Measurements from ENCODE around the gene PPFIBP2.

The PPFIBP2 gene

GRCh38 chr11:7513234-7514098 is at the start of gene PPFIBP2:
Gene PPFIBP2 (plus strand): TSS chr11:7513999. CDS start chr11:7549476, 35,477 bp downstream.
- peak; percentile 69 for DNase-seq

GRCh38 chr11:7467652-7468051 is 46.1 kb upstream of the PPFIBP2 start:
- no peak for DNase-seq

GRCh38 chr11:7469351-7469865 is 44.4 kb upstream of the PPFIBP2 start:
- no peak for DNase-seq

GRCh38 chr11:7471071-7471470 is 42.7 kb upstream of the PPFIBP2 start:
- DNase-seq = no peak

- DNase-seq = no peak
Measured at GRCh38 chr11:7473717-7474116, 40.1 kb upstream of the PPFIBP2 start.

- no peak for DNase-seq
Measured at GRCh38 chr11:7480113-7480512, 33.7 kb upstream of the PPFIBP2 start.

- DNase-seq = no peak
Measured at GRCh38 chr11:7484131-7484530, 29.7 kb upstream of the PPFIBP2 start.

GRCh38 chr11:7484645-7485044 is 29.2 kb upstream of the PPFIBP2 start:
- DNase-seq = no peak

GRCh38 chr11:7485186-7486097 is 28.4 kb upstream of the PPFIBP2 start, which contains the start of gene OLFML1:
Gene OLFML1 (plus strand): TSS chr11:7485506. CDS start chr11:7485876, 370 bp downstream.
- DNase-seq = no peak

GRCh38 chr11:7486098-7486780 is 27.6 kb upstream of the PPFIBP2 start:
- no peak for DNase-seq

- no peak for DNase-seq
Measured at GRCh38 chr11:7486781-7487140, 27.0 kb upstream of the PPFIBP2 start.

GRCh38 chr11:7487360-7487759 is 26.4 kb upstream of the PPFIBP2 start:
- no peak for DNase-seq

GRCh38 chr11:7488681-7489080 is 25.1 kb upstream of the PPFIBP2 start:
- no peak for DNase-seq

GRCh38 chr11:7489376-7489775 is 24.4 kb upstream of the PPFIBP2 start:
- DNase-seq = no peak

- no peak for DNase-seq
Measured at GRCh38 chr11:7490054-7490453, 23.7 kb upstream of the PPFIBP2 start.

GRCh38 chr11:7490535-7490934 is 23.3 kb upstream of the PPFIBP2 start:
- no peak for DNase-seq

- DNase-seq = no peak
Measured at GRCh38 chr11:7492253-7492652, 21.5 kb upstream of the PPFIBP2 start.

GRCh38 chr11:7493670-7494069 is 20.1 kb upstream of the PPFIBP2 start:
- no peak for DNase-seq

GRCh38 chr11:7494086-7494745 is 19.6 kb upstream of the PPFIBP2 start:
- DNase-seq = no peak

- no peak for DNase-seq
Measured at GRCh38 chr11:7495882-7496551, 17.8 kb upstream of the PPFIBP2 start.

- DNase-seq = no peak
Measured at GRCh38 chr11:7498193-7498592, 15.6 kb upstream of the PPFIBP2 start.

- DNase-seq = no peak
Measured at GRCh38 chr11:7499081-7499480, 14.7 kb upstream of the PPFIBP2 start.

Measured in NCI-H1105 (cell line).